ENCODE measurements around the gene TNRC6B.
"Not testable (repeated sequence)": the region's sequence is repeated elsewhere in the genome, so short reads cannot be mapped to it uniquely, and the experiment has no call there.

Gene TNRC6B

GRCh38 chr22:40183603-40184002 is 5.9 kb downstream of the TNRC6B start:
- not testable (repeated sequence) for DNase-seq

- no peak for DNase-seq
Measured at GRCh38 chr22:40187389-40187788, 9.7 kb downstream of the TNRC6B start.

GRCh38 chr22:40189997-40190396 is 12.3 kb downstream of the TNRC6B start:
- DNase-seq, result no peak

- DNase-seq, result no peak
Measured at GRCh38 chr22:40190501-40190900, 12.8 kb downstream of the TNRC6B start.

GRCh38 chr22:40193429-40194421 is 16.0 kb downstream of the TNRC6B start:
- no peak for DNase-seq

- no peak for DNase-seq
Measured at GRCh38 chr22:40194656-40195055, 16.9 kb downstream of the TNRC6B start.

GRCh38 chr22:40196628-40197360 is 19.1 kb downstream of the TNRC6B start:
- peak; percentile 36 for DNase-seq

- peak; percentile 35 for DNase-seq
Measured at GRCh38 chr22:40197421-40197820, 19.7 kb downstream of the TNRC6B start.

- peak; percentile 97 for DNase-seq
Measured at GRCh38 chr22:40198733-40199132, 21.0 kb downstream of the TNRC6B start.

GRCh38 chr22:40199223-40199622 is 21.5 kb downstream of the TNRC6B start:
- DNase-seq, result peak; percentile 73

GRCh38 chr22:40199852-40200251 is 22.1 kb downstream of the TNRC6B start:
- DNase-seq, result no peak

GRCh38 chr22:40200795-40201530 is 23.2 kb downstream of the TNRC6B start:
- DNase-seq, result no peak

- DNase-seq, result no peak
Measured at GRCh38 chr22:40202225-40202944, 24.7 kb downstream of the TNRC6B start.

- DNase-seq, result peak; percentile 40
Measured at GRCh38 chr22:40203572-40203971, 25.8 kb downstream of the TNRC6B start.

GRCh38 chr22:40204321-40205116 is 26.8 kb downstream of the TNRC6B start:
- DNase-seq, result no peak

GRCh38 chr22:40206561-40206960 is 28.8 kb downstream of the TNRC6B start:
- no peak for DNase-seq

- no peak for DNase-seq
Measured at GRCh38 chr22:40210818-40211217, 33.1 kb downstream of the TNRC6B start.

- DNase-seq, result no peak
Measured at GRCh38 chr22:40211476-40212054, 33.8 kb downstream of the TNRC6B start.

- DNase-seq, result no peak
Measured at GRCh38 chr22:40212121-40212520, 34.4 kb downstream of the TNRC6B start.

- peak; percentile 22 for DNase-seq
Measured at GRCh38 chr22:40213478-40213877, 35.8 kb downstream of the TNRC6B start.

- peak; percentile 83 for DNase-seq
Measured at GRCh38 chr22:40215266-40215665, 37.5 kb downstream of the TNRC6B start.

All from NCI-H2171 treated with DMSO at 0.1 percent for 48 hours (cell line).